Trophoblast cell (in vitro differentiated cells and primary cell): Measurements from ENCODE around the gene ANKRD55.
"Not testable (repeated sequence)": the region's sequence is repeated elsewhere in the genome, so short reads cannot be mapped to it uniquely, and the experiment has no call there.

Source experiments
- DNase-seq, 2 donors: peaks; one replicate each; pipeline ENCODE4 v3.0.0-alpha.2; 2016
- H2AFZ ChIP-seq: 2 replicates; pipeline ENCODE4 v1.6.1; 2013; ENCODE audit warnings: low read length, moderate library complexity, mild to moderate bottlenecking; ENCODE audit not compliant: insufficient read depth, poor library complexity
- H2AK5ac ChIP-seq: 2 replicates; pipeline ENCODE4 v1.6.1; 2013; ENCODE audit warnings: mild to moderate bottlenecking, low read length
- H2BK120ac ChIP-seq: 2 replicates; pipeline ENCODE4 v1.6.1; 2013; ENCODE audit warnings: low read length, mild to moderate bottlenecking, moderate library complexity; ENCODE audit not compliant: insufficient read depth, poor library complexity
- H2BK12ac ChIP-seq: 2 replicates; pipeline ENCODE4 v1.6.1; 2013; ENCODE audit warnings: mild to moderate bottlenecking, low read length, moderate library complexity
- H2BK5ac ChIP-seq: 2 replicates; pipeline ENCODE4 v1.6.1; 2013; ENCODE audit warnings: low read length, low read depth, moderate library complexity, mild to moderate bottlenecking; ENCODE audit not compliant: poor library complexity
- H3K14ac ChIP-seq: 2 replicates; pipeline ENCODE4 v1.6.1; 2013; ENCODE audit warnings: mild to moderate bottlenecking, low read length
- H3K18ac ChIP-seq: 2 replicates; pipeline ENCODE4 v1.6.1; 2013; ENCODE audit warnings: mild to moderate bottlenecking, low read length
- H3K23ac ChIP-seq: 2 replicates; pipeline ENCODE4 v1.6.1; 2013; ENCODE audit warnings: low read length
- H3K27ac ChIP-seq: 2 replicates; pipeline ENCODE4 v1.5.1; 2013; ENCODE audit warnings: low read depth, mild to moderate bottlenecking, inconsistent platforms, low read length, moderate library complexity
- H3K27me3 ChIP-seq: 2 replicates; pipeline ENCODE4 v1.6.1; 2013; ENCODE audit warnings: inconsistent platforms, mild to moderate bottlenecking, low read length, moderate library complexity; ENCODE audit not compliant: insufficient read depth
- H3K36me3 ChIP-seq, 2 experiments: 1 replicate in 1 of 2; 2 replicates in 1 of 2; pipeline ENCODE4 v1.6.1; 2013; ENCODE audit warnings: low read length in 2 of 2, mild to moderate bottlenecking in 2 of 2, moderate library complexity in 1 of 2; ENCODE audit not compliant: insufficient read depth in 2 of 2, control insufficient read depth in 1 of 2
- H3K4ac ChIP-seq: 2 replicates; pipeline ENCODE4 v1.6.1; 2013; ENCODE audit warnings: low read depth, mild to moderate bottlenecking, low read length, moderate library complexity
- H3K4me1 ChIP-seq, 2 experiments: 1 replicate in 1 of 2; 2 replicates in 1 of 2; pipeline ENCODE4 v1.6.1; 2013; ENCODE audit warnings: low read length in 2 of 2, mild to moderate bottlenecking in 2 of 2, moderate library complexity in 1 of 2; ENCODE audit not compliant: insufficient read depth in 2 of 2, control insufficient read depth in 1 of 2
- H3K4me2 ChIP-seq: 2 replicates; pipeline ENCODE4 v1.6.1; 2013; ENCODE audit warnings: inconsistent platforms, mild to moderate bottlenecking, low read length, moderate library complexity
- H3K4me3 ChIP-seq: 2 replicates; pipeline ENCODE4 v1.5.1; 2013; ENCODE audit warnings: mild to moderate bottlenecking, low read depth, low read length, inconsistent platforms
- H3K79me1 ChIP-seq: one replicate; pipeline ENCODE4 v1.6.1; 2013; ENCODE audit warnings: low read length
- H3K79me2 ChIP-seq: 2 replicates; pipeline ENCODE4 v1.6.1; 2013; ENCODE audit warnings: low read length, mild to moderate bottlenecking; ENCODE audit not compliant: control insufficient read depth, insufficient read depth, poor library complexity
- H3K9ac ChIP-seq: 2 replicates; pipeline ENCODE4 v1.6.1; 2013; ENCODE audit warnings: mild to moderate bottlenecking, low read length
- H3K9me3 ChIP-seq: 2 replicates; pipeline ENCODE4 v1.6.1; 2013; ENCODE audit warnings: low read depth, mild to moderate bottlenecking, control low read depth, inconsistent platforms, low read length; ENCODE audit not compliant: insufficient read depth
- H4K12ac ChIP-seq: 2 replicates; pipeline ENCODE4 v1.6.1; 2013; ENCODE audit warnings: low read depth, mild to moderate bottlenecking, low read length, moderate library complexity
- H4K8ac ChIP-seq: 2 replicates; pipeline ENCODE4 v1.6.1; 2013; ENCODE audit warnings: low read depth, mild to moderate bottlenecking, low read length, moderate library complexity
- H4K91ac ChIP-seq: one replicate; pipeline ENCODE4 v1.6.1; 2013; ENCODE audit warnings: low read depth, mild to moderate bottlenecking, low read length, moderate library complexity
- WGBS: extraction: QIAGEN DNeasy Blood & Tissue Kit; methylation state at CpG from one replicate; pipeline ENCODE4 v1.1.7; 2013; ENCODE audit warnings: missing lambda C conversion rate; ENCODE audit not compliant: insufficient read length, insufficient coverage; ENCODE audit errors: extremely low coverage; 5-methylcytosine and 5-hydroxymethylcytosine counted together

The ANKRD55 gene

DNA sequence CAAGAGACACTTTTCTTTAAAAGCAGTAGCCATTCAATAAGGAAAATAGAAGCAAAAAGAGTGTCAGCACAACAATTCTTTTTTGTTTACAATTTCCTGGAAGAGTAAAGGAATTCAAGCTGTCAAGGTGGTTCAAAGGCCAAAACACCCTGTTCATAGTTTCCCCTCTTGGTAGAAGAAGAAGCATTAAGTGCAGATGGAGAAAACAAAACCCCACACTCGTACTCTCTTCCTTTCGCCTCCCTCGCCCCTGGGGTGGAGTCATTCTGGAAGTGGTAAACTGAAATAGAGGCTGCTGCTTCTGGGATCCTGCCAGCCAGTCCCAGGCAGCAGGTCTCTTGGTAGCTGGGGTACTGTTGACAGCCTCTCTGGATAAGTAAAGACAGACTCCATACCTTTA is 105.0 kb downstream of the ANKRD55 start:
- Histone ChIP-seq H4K12ac (no peak overlapping the region), H3K27ac (no peak overlapping the region)

GRCh38 chr5:56126487-56127179 is 106.5 kb downstream of the ANKRD55 start:
- Histone ChIP-seq H3K4me2 (no peak overlapping the region), H3K4me3 (no peak overlapping the region), H3K27me3 (no peaks in the 10 kb centered on the region), H3K4me1 (peaks cover 2 to 3% of the 10 kb centered on the region in 2 experiments), H4K91ac (no peak overlapping the region), H2BK5ac (no peak overlapping the region), H3K4ac (no peak overlapping the region), H3K18ac (no peak overlapping the region), H3K36me3 (no peaks in the 10 kb centered on the region), H2BK12ac (no peak overlapping the region), H3K9me3 (no peaks in the 10 kb centered on the region), H3K79me2 (no peaks in the 10 kb centered on the region), H3K14ac (no peak overlapping the region), H2BK120ac (no peak overlapping the region), H3K9ac (no peak overlapping the region), H3K79me1 (no peaks in the 10 kb centered on the region), H3K27ac (no peak overlapping the region), H4K12ac (no peak overlapping the region), H2AK5ac (no peak overlapping the region), H4K8ac (no peak overlapping the region), H2AFZ (no peak overlapping the region), H3K23ac (peak overlapping the region; percentile 59)
- DNase-seq: no peak
- WGBS: no CpG with 5 or more reads among the region's 7 CpGs

More for the DNA sequence above, 105.0 kb downstream of the ANKRD55 start:
- no peaks in the 10 kb centered on the region for H3K79me1 ChIP-seq
- no peak overlapping the region for H4K91ac ChIP-seq
- H3K14ac ChIP-seq: no peak overlapping the region
- no peaks in the 10 kb centered on the region for H3K9me3 ChIP-seq
- H3K23ac ChIP-seq: no peak overlapping the region
- peaks cover 0 to 2% of the 10 kb centered on the region in 2 experiments for H3K4me1 ChIP-seq
- H3K18ac ChIP-seq: no peak overlapping the region
- WGBS: no CpG with 5 or more reads among the region's 3 CpGs
- no peaks in the 10 kb centered on the region for H3K27me3 ChIP-seq
- no peak overlapping the region for H2AK5ac ChIP-seq
- H2BK12ac ChIP-seq: no peak overlapping the region
- H3K4me3 ChIP-seq: no peak overlapping the region
- no peak overlapping the region for H2AFZ ChIP-seq
- no peaks in the 10 kb centered on the region for H3K79me2 ChIP-seq
- no peak overlapping the region for H3K4ac ChIP-seq
- H2BK120ac ChIP-seq: no peak overlapping the region
- H2BK5ac ChIP-seq: no peak overlapping the region
- DNase-seq: no peak
- H4K8ac ChIP-seq: no peak overlapping the region
- H3K4me2 ChIP-seq: no peak overlapping the region
- no peaks in the 10 kb centered on the region for H3K36me3 ChIP-seq
- no peak overlapping the region for H3K9ac ChIP-seq

DNA sequence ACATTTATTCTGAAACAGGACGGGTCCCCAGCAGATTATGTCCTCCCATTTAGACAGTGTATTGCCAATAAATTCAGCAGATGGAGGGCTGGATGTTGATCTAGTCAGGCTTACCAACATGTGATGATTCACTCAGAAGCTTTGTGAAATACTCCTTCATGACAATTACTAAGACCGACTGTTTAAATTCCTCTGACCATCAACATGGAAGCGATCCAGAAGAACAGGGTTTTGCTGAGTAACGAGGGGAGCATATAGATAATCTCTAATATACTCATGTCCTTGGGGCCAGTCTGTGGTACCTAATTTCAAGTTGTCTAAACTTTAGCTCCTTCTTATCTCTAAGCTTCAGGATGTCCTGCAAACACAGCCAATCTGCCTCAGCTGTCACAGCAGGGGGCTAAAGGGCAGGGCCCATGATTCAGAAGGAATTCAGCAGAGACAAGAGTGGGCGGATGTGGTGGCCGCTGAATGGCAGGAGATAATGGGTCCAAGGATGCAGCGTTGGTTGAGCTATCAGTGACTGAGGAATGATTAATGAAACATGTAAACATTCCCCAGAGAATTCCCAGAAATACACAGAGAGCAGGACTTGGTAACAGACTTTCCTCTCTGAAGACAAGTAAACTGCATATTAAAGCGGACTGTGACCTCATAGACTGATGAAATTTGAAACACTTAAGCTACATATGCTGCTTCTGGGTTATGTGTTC is 109.4 kb downstream of the ANKRD55 start:
- no peak overlapping the region for H3K4me2 ChIP-seq
- no peaks in the 10 kb centered on the region for H3K27me3 ChIP-seq
- no peak overlapping the region for H3K27ac ChIP-seq
- no peak overlapping the region for H3K4ac ChIP-seq
- H3K36me3 ChIP-seq: no peaks in the 10 kb centered on the region
- H3K9ac ChIP-seq: no peak overlapping the region
- H3K79me1 ChIP-seq: no peaks in the 10 kb centered on the region
- no peak overlapping the region for H3K18ac ChIP-seq
- peaks cover 2 to 3% of the 10 kb centered on the region in 2 experiments for H3K4me1 ChIP-seq
- no peak overlapping the region for H2AFZ ChIP-seq
- no peaks in the 10 kb centered on the region for H3K9me3 ChIP-seq
- no peak overlapping the region for H4K8ac ChIP-seq
- H4K91ac ChIP-seq: no peak overlapping the region
- no peak overlapping the region for H2BK120ac ChIP-seq
- H3K79me2 ChIP-seq: no peaks in the 10 kb centered on the region
- no peak overlapping the region for H4K12ac ChIP-seq
- H2BK5ac ChIP-seq: no peak overlapping the region
- H3K14ac ChIP-seq: no peak overlapping the region
- no peak overlapping the region for H3K4me3 ChIP-seq
- DNase-seq: peak; percentile 80 to 85
- no CpG with 5 or more reads among the region's 8 CpGs for WGBS
- H2BK12ac ChIP-seq: no peak overlapping the region
- H2AK5ac ChIP-seq: no peak overlapping the region
- H3K23ac ChIP-seq: no peak overlapping the region

GRCh38 chr5:56122360-56122985 is 110.7 kb downstream of the ANKRD55 start:
- WGBS: no CpG with 5 or more reads among the region's 9 CpGs

More at GRCh38 chr5:56122360-56122985, 110.7 kb downstream of the ANKRD55 start:
- H2BK12ac ChIP-seq, H4K12ac ChIP-seq, H3K4me3 ChIP-seq, DNase-seq, H3K79me1 ChIP-seq, H4K8ac ChIP-seq, H3K4me2 ChIP-seq, H3K9me3 ChIP-seq, H2AFZ ChIP-seq, H2BK5ac ChIP-seq, H3K18ac ChIP-seq, H4K91ac ChIP-seq, H3K4me1 ChIP-seq, H3K4ac ChIP-seq, H3K27ac ChIP-seq, H3K9ac ChIP-seq, H3K27me3 ChIP-seq, H3K14ac ChIP-seq, H2AK5ac ChIP-seq, H3K79me2 ChIP-seq, H3K36me3 ChIP-seq, H3K23ac ChIP-seq, H2BK120ac ChIP-seq: not testable (repeated sequence)
